ENCODE measurements around the gene HES2. TPM values are rescaled to one million over a fixed set of nuclear protein-coding genes. Genes with fewer than 3 reads are reported as not detected.
A peak's percentile ranks its signal among the peaks of the same experiment; 100 is the strongest.
"Not testable (repeated sequence)": the region's sequence is repeated elsewhere in the genome, so short reads cannot be mapped to it uniquely, and the experiment has no call there.

Gene HES2
- total RNA-seq, 4 donors from 2014 or later = 10.5 to 38.8 (median 25.4) TPM

- no peak for DNase-seq
- intact Hi-C loops (cut with DNase I; ENCODE audit: low total_unique reads) (no loop called here), in situ Hi-C loops (cut with MboI; ENCODE audit: low pct_ligation_motif_present in 1 of 4, low pct_unique_long_range_greater_than_20kb in 1 of 4, low sequenced_read_pairs in 3 of 4) (no loop called here)
- WGBS, 2 donors (ENCODE audit: low coverage in 1 of 2) = 60 to 82% methylated on average over 6 to 10 of the region's 10 CpGs
- Histone ChIP-seq H3K36me3 (no peaks in the 10 kb centered on the region), H3K27me3 (no peaks in the 10 kb centered on the region), H3K4me3 (no peak overlapping the region), H3K9me3 (no peaks in the 10 kb centered on the region), H3K4me1 (peaks cover 4 to 5% (median 4%) of the 10 kb centered on the region in 4 donors), H3K27ac (no peak overlapping the region)
- TF ChIP-seq POLR2AphosphoS5 (IDR thresholded peaks at IDR 0.05) (no peak), CTCF (IDR thresholded peaks at IDR 0.05) (no peak), POLR2A (IDR thresholded peaks at IDR 0.05) (no peak), EP300 (IDR thresholded peaks at IDR 0.05; ENCODE audit: low read depth) (no peak)
These were observed 21.8 kb downstream of the HES2 start for GRCh38 chr1:6397844-6398441.

GRCh38 chr1:6396998-6397397 lies 22.7 kb downstream of the HES2 start:
- TF ChIP-seq POLR2AphosphoS5 (IDR thresholded peaks at IDR 0.05) (no peak), POLR2A (IDR thresholded peaks at IDR 0.05) (no peak), CTCF (IDR thresholded peaks at IDR 0.05) (no peak), EP300 (IDR thresholded peaks at IDR 0.05; ENCODE audit: low read depth) (no peak)
- Histone ChIP-seq H3K36me3 (no peaks in the 10 kb centered on the region), H3K27me3 (no peaks in the 10 kb centered on the region), H3K4me3 (no peak overlapping the region), H3K9me3 (no peaks in the 10 kb centered on the region), H3K27ac (no peak overlapping the region), H3K4me1 (peaks cover 8 to 13% (median 13%) of the 10 kb centered on the region in 4 donors)
- intact Hi-C loops (cut with DNase I; ENCODE audit: low total_unique reads) (no loop called here), in situ Hi-C loops (cut with MboI; ENCODE audit: low pct_ligation_motif_present in 1 of 4, low pct_unique_long_range_greater_than_20kb in 1 of 4, low sequenced_read_pairs in 3 of 4) (no loop called here)
- DNase-seq = no peak

- DNase-seq; H3K27ac ChIP-seq; H3K9me3 ChIP-seq; in situ Hi-C loops (cut with MboI; ENCODE audit: low pct_ligation_motif_present in 1 of 4, low pct_unique_long_range_greater_than_20kb in 1 of 4, low sequenced_read_pairs in 3 of 4); H3K27me3 ChIP-seq; H3K36me3 ChIP-seq; H3K4me3 ChIP-seq; intact Hi-C loops (cut with DNase I; ENCODE audit: low total_unique reads): not testable (repeated sequence)
- 96% methylated on average over 24 of the region's 34 CpGs; no CpG with 5 or more reads in 1 of the 2 donors for WGBS, 2 donors (ENCODE audit: low coverage in 1 of 2)
- H3K4me1 ChIP-seq = peaks cover 8 to 20% (median 18%) of the 10 kb centered on the region in 4 donors
These were observed 23.9 kb downstream of the HES2 start for GRCh38 chr1:6395781-6396244.

- DNase-seq; H3K36me3 ChIP-seq; in situ Hi-C loops (cut with MboI; ENCODE audit: low pct_ligation_motif_present in 1 of 4, low pct_unique_long_range_greater_than_20kb in 1 of 4, low sequenced_read_pairs in 3 of 4); H3K9me3 ChIP-seq; intact Hi-C loops (cut with DNase I; ENCODE audit: low total_unique reads); H3K27me3 ChIP-seq; H3K4me3 ChIP-seq: not testable (repeated sequence)
- 75 to 90% methylated on average over 6 to 8 of the region's 8 CpGs for WGBS, 2 donors (ENCODE audit: low coverage in 1 of 2)
- H3K27ac ChIP-seq = peak overlapping the region in 1 of 4 donors; percentile 94
- H3K4me1 ChIP-seq = peaks cover 8 to 20% (median 18%) of the 10 kb centered on the region in 4 donors
These were observed 24.6 kb downstream of the HES2 start for GRCh38 chr1:6395130-6395529.

- Histone ChIP-seq H3K4me3 (peak within 1 kb of the TSS; percentile 62 to 88 (median 70)), H3K27ac (peak within 1 kb of the TSS; percentile 94 to 99 (median 98)), H3K4me1 (peaks cover 8 to 20% (median 18%) of the 10 kb centered on the region in 4 donors), H3K36me3 (no peaks in the 10 kb centered on the region), H3K9me3 (no peaks in the 10 kb centered on the region), H3K27me3 (no peaks in the 10 kb centered on the region)
- peak in 2 of 3 donors; percentile 64 to 76 for TF ChIP-seq POLR2AphosphoS5 (IDR thresholded peaks at IDR 0.05)
- peak in 3 of 5 experiments; percentile 6 to 31 (median 23) for TF ChIP-seq CTCF (IDR thresholded peaks at IDR 0.05)
- peak; percentile 80 for TF ChIP-seq POLR2A (IDR thresholded peaks at IDR 0.05)
- no peak for TF ChIP-seq EP300 (IDR thresholded peaks at IDR 0.05; ENCODE audit: low read depth)
- intact Hi-C loops (cut with DNase I; ENCODE audit: low total_unique reads) (no loop called here), in situ Hi-C loops (cut with MboI; ENCODE audit: low pct_ligation_motif_present in 1 of 4, low pct_unique_long_range_greater_than_20kb in 1 of 4, low sequenced_read_pairs in 3 of 4) (no loop called here)
- 0% methylated on average over 63 of the region's 87 CpGs; no CpG with 5 or more reads in 1 of the 2 donors for WGBS, 2 donors (ENCODE audit: low coverage in 1 of 2)
- DNase-seq = peak; percentile 92
These were observed 26.1 kb downstream of the HES2 start, which contains the start of gene ACOT7 for GRCh38 chr1:6393400-6394187. ACOT7 (minus strand) TSS chr1:6393767; CDS start chr1:6393399, 368 bp downstream.

Data from transverse colon (tissue), 4 donors.